T-helper 1 cell treated with Interleukin-12 subunit alpha and Interleukin-12 subunit beta and Interleukin-4 antibody, amounts not matched to agents 30 μg/mL and 1 μg/mL, for 36 hours (primary cell): ENCODE measurements around the gene ZNF454.

Experiments used
- H3K27ac Mint-ChIP-seq: one replicate; pipeline ENCODE4 v1.8.0; 2021; ENCODE audit warnings: mild to moderate bottlenecking, mixed read lengths
- H3K27me3 Mint-ChIP-seq: one replicate; pipeline ENCODE4 v1.8.0; 2021; ENCODE audit warnings: low read depth, mixed read lengths
- H3K36me3 Mint-ChIP-seq: one replicate; pipeline ENCODE4 v1.8.0; 2021; ENCODE audit warnings: low read depth, mixed read lengths
- H3K4me1 Mint-ChIP-seq: one replicate; pipeline ENCODE4 v1.8.0; 2021; ENCODE audit warnings: low read depth, mixed read lengths
- H3K4me3 Mint-ChIP-seq: one replicate; pipeline ENCODE4 v1.8.0; 2021; ENCODE audit warnings: mild to moderate bottlenecking, moderate library complexity, mixed read lengths
- H3K9me3 Mint-ChIP-seq: one replicate; pipeline ENCODE4 v1.8.0; 2021; ENCODE audit warnings: mixed read lengths

ZNF454 gene

DNA sequence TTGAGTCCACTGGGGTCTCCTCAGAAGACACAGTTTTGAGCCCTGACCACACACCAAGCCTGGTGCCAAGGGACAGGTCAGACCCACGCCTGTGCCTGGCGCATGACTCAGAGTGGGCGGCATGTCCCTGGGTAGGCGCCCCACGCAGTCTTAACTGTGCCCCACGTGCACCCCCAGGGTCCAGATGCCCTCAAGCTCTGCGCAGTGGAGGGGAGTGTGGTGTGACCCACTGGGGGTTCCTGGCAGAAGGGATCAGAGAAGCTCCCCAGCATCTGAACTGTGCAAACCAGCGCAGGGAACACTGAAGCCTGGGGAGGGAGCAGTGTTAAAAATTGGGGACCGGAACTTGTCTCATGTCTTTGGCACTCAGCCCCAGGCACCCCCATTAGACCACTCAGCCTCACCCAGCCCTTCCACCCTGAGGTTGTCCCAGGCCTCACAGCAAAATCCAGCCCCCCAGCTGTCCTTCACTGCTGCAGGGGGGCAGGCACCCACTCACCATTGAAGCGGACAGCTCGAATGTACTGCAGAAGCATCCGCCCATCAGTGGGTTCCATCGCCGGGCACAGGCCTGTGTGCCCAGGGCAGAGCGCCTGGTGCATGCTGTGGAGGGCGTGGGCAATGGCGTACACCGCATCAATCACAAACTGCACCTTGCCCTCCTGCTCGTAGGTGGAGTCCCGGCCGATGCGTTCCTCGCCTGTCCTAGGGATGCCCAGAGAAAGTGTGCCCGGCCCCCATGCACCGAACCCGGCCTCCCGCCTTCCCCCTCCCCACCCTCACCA is 47.6 kb downstream of the ZNF454 start:
- H3K27me3 Mint-ChIP-seq, result peaks cover 2% of the 10 kb centered on the region
- H3K4me3 Mint-ChIP-seq, result no peak overlapping the region
- H3K9me3 Mint-ChIP-seq, result peaks cover 43% of the 10 kb centered on the region
- H3K27ac Mint-ChIP-seq, result no peak overlapping the region
- H3K36me3 Mint-ChIP-seq, result peaks cover 2% of the 10 kb centered on the region
- no peaks in the 10 kb centered on the region for H3K4me1 Mint-ChIP-seq

DNA sequence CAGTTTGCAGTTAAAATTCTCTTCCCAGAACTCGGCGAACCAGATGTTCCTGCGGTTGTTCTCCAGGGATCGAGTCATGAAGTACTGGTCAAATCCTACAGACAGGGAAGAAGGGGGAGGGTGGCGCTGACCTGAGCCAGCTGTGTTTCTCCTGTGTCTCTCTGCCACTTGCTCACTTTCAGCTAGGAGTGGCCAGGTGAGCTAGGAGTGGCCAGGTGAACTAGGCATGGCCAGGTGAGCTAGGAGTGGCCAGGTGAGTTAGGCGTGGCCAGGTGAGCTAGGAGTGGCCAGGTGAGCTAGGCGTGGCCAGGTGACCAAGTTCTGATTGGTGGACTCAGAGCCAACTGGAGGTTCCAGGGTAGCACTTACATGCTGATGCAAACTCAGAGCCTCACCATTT is 48.3 kb downstream of the ZNF454 start:
- peaks cover 8% of the 10 kb centered on the region for H3K27me3 Mint-ChIP-seq
- no peaks in the 10 kb centered on the region for H3K4me1 Mint-ChIP-seq
- H3K36me3 Mint-ChIP-seq, result peaks cover 2% of the 10 kb centered on the region
- H3K4me3 Mint-ChIP-seq, result no peak overlapping the region
- H3K9me3 Mint-ChIP-seq, result peaks cover 41% of the 10 kb centered on the region
- H3K27ac Mint-ChIP-seq, result no peak overlapping the region

DNA sequence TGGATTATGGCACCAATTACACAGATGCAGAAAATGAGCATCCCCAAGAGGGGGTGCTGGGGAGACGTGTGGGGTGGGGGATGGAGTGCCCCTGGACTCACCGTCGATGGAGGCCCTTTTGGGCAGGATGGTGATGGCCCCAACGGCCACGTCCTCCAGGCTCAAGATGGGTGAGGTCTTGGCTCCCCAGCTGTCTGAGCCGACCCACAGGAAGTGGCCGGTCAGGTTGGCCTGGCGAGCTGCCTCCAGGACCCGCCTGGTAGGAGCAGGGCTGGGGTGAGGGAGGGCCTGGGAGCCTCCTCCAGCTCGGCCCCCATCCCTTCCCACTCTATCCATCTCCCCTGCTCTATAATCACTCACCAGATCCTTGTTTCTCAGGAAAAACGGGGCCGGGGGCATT is 49.5 kb downstream of the ZNF454 start:
- H3K36me3 Mint-ChIP-seq, result peaks cover 2% of the 10 kb centered on the region
- peaks cover 44% of the 10 kb centered on the region for H3K9me3 Mint-ChIP-seq
- H3K4me1 Mint-ChIP-seq, result no peaks in the 10 kb centered on the region
- peaks cover 11% of the 10 kb centered on the region for H3K27me3 Mint-ChIP-seq
- no peak overlapping the region for H3K4me3 Mint-ChIP-seq
- no peak overlapping the region for H3K27ac Mint-ChIP-seq

DNA sequence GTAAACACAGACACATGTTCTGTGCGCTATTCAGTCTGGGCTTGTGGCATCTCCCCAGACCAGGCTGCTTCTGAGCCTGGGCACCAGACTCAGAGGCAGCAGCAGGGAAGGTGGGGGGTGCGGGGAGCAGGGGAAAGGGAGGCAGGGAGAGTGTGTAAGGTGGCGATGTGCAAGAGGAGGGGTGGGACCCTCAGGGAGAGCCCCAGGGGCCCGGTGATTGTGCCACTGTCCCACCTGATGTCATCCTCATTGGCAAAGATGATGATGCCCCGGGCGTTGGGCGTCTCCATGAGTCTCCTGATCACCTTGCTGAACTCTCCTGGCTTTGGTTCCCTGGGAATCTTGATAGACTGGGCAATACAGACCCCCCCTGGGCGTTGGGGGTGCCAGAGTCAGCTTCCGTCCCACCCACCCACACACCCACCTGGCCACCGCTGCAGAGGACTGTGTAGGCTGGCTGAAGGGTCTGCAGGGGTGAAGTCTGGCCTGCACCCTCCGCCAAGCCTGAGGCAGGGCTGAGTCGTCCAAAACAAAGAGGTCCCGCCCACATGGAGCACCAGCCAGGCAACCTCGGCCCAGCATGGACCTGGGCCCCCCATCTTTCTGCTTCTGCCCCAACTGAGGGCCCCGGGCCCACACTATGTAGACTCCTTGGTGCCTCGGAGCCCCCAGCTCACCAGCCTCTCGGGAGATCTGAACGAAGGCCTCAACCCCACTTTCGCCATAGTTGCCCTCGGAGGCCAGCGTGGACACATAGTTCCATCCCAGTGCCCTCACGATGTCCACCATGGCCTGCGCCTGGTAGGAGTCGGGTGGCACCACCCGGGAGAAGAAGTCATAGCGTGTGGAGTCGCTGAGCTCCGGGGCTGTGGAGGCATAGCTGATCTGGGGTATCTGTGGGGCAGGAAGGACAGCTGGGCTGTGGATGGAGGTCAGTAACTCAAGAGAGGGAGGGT is 50.5 kb downstream of the ZNF454 start:
- peaks cover 2% of the 10 kb centered on the region for H3K36me3 Mint-ChIP-seq
- H3K27ac Mint-ChIP-seq, result no peak overlapping the region
- H3K4me3 Mint-ChIP-seq, result no peak overlapping the region
- peaks cover 47% of the 10 kb centered on the region for H3K9me3 Mint-ChIP-seq
- H3K4me1 Mint-ChIP-seq, result no peaks in the 10 kb centered on the region
- H3K27me3 Mint-ChIP-seq, result peaks cover 14% of the 10 kb centered on the region

DNA sequence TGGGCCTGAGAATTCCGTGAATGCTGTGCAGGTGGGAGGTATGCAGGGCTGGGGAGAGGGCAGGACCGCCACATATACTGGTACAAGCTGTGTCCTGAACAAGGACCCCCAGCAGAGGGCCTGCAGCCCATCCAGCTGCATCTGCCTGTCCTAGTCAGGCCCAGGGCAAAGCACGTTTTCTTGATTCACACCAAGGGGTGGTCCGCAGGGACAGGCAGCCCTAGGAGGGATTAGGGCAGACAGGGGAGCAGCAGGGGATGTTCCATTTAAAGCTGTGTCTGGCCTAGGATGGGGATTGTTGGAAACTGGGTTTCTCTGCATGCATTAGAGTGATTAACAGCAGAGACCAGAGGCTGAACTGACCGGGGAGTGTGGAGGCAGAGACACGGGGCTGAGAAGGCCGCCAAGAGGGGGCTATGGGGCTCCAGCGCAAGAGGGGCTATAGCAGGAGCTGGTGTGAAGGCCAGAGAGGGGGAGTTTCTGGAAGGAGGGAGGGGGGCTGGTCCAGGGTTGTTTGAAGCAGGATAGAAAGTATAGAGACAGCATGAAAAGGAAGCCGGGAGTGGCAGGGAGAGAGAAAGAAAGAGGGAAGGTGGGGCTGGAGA is 51.4 kb downstream of the ZNF454 start:
- Mint-ChIP-seq H3K27ac (no peak overlapping the region), H3K9me3 (peaks cover 46% of the 10 kb centered on the region), H3K4me3 (no peak overlapping the region), H3K4me1 (no peaks in the 10 kb centered on the region), H3K36me3 (peaks cover 2% of the 10 kb centered on the region), H3K27me3 (peaks cover 14% of the 10 kb centered on the region)

DNA sequence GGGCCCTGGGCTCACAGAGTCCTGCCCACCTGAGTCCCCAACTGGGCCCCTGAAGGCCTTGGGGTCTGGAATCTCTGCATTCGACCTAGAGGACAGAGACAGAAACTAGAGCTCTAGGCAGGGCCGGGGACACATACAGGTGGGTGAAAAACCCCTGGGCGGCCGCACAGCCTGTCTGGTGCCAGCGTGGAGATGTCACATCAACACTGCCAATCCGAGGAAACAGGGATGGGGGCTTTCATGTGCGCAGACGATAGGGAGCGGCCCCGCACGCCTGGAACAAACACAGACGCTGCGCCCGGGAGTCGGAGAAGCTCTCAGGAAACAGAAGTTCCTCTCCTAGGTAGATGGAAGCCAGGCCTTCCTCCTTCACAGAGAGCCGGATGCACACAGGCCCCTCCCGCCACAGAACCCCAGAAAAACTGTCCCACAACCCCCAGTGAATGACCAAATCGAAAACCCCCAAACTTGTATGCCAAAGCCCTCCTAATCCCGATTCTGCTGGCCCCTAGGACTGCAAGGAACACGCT is 52.3 kb downstream of the ZNF454 start:
- Mint-ChIP-seq H3K27ac (no peak overlapping the region), H3K27me3 (peaks cover 14% of the 10 kb centered on the region), H3K9me3 (peaks cover 40% of the 10 kb centered on the region), H3K4me1 (no peaks in the 10 kb centered on the region), H3K36me3 (no peaks in the 10 kb centered on the region), H3K4me3 (no peak overlapping the region)

DNA sequence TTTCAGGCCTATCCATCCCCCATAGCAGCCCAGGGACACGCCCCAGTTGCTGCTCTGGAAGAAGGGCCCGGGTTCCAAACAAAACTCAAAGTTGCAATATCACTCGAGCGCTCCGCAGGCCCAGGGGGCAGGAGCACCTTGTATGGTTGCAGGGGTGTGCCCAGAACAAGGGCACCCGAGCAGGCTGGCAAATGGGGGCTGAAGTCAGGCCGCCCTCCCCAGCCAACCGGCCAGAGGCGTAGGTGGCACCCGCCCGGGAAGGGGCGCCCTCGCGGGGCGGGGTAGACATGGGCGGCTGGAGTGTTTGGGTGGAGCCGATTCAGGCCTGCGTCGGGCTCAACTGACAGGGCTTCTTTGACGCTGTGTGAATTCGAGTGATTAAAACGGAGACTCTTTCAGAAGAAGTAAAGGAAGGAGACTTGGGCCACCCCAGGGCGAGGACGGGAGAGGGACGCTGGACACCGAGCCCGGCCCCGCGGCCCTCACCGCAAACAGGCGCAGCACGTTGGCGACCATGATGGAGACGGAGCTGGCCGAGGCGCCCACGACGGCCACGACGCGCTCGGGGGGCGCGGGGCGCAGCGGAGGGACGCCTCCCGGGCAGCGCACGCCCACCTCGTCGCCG is 53.1 kb downstream of the ZNF454 start:
- H3K4me3 Mint-ChIP-seq, result no peak overlapping the region
- no peak overlapping the region for H3K27ac Mint-ChIP-seq
- no peaks in the 10 kb centered on the region for H3K36me3 Mint-ChIP-seq
- peaks cover 43% of the 10 kb centered on the region for H3K9me3 Mint-ChIP-seq
- H3K4me1 Mint-ChIP-seq, result no peaks in the 10 kb centered on the region
- H3K27me3 Mint-ChIP-seq, result peaks cover 14% of the 10 kb centered on the region

DNA sequence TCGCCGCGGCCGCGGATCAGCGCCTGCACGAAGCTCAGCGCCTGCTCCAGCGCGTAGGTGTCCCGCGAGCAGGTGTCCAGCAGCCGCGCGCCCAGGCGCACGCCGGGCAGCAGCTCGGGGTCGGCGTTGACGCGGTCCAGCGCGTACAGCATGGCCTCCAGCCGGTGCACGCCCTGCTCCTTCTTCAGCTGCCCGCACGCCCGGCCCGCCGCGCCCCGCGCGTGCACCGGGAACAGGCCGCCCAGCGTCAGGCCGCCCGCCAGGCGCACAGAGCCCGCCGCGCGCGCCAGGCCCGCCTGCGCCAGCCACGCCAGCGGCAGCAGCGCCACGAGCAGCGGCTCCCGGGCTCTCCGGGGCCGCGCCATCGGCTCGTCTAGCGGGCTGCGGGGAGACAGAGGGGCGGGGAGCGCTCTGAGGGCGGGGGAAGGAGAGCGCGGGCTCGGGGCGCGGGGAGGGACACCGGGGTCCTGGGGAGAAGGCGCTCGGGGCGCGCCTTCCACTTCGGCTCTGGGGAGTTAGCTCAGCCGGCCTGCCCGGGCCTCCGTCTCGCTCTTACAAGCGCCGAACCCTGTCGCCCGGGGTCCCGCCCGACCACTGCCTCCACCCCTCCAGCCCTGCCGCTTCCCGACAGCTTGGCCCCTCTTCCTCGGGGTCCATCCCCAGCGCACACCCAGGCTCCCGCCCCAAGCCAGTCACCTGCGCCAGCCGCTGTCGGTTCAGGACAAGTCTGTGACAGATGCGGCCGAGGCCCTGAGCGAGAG is 53.8 kb downstream of the ZNF454 start, which contains the start of gene GRM6:
Gene GRM6 (minus strand): TSS at position 741 of the 761 bp plus-strand sequence. CDS start 376 bp downstream, at position 365.
- peaks cover 14% of the 10 kb centered on the region for H3K27me3 Mint-ChIP-seq

DNA sequence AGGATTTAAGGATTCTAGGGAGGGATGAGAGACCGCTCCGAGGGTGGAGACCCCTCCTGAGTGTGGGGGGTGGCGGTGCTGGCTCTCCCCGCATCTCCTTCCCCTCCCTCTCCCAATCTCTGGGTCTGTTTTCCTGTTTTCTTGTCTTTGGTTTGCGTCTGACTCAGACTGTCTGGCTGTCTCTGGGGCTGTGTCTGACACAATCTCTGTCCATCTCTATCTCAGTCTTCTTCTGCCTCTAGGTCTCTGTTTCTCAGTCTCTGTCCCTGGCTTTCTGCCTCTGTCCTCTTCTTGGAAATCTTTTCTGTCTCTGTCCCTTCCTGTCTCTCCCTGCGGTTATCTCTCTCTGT is 54.3 kb downstream of the ZNF454 start:
- H3K36me3 Mint-ChIP-seq, result no peaks in the 10 kb centered on the region
- H3K27ac Mint-ChIP-seq, result no peak overlapping the region
- peaks cover 33% of the 10 kb centered on the region for H3K9me3 Mint-ChIP-seq
- H3K4me3 Mint-ChIP-seq, result no peak overlapping the region
- H3K4me1 Mint-ChIP-seq, result no peaks in the 10 kb centered on the region
- H3K27me3 Mint-ChIP-seq, result peaks cover 14% of the 10 kb centered on the region

More for the DNA sequence above, 53.8 kb downstream of the ZNF454 start, which contains the start of gene GRM6:
- no peak within 1 kb of the TSS for H3K27ac Mint-ChIP-seq
- no peaks in the 10 kb centered on the region for H3K36me3 Mint-ChIP-seq
- no peak within 1 kb of the TSS for H3K4me3 Mint-ChIP-seq
- H3K9me3 Mint-ChIP-seq, result peaks cover 37% of the 10 kb centered on the region
- no peaks in the 10 kb centered on the region for H3K4me1 Mint-ChIP-seq

DNA sequence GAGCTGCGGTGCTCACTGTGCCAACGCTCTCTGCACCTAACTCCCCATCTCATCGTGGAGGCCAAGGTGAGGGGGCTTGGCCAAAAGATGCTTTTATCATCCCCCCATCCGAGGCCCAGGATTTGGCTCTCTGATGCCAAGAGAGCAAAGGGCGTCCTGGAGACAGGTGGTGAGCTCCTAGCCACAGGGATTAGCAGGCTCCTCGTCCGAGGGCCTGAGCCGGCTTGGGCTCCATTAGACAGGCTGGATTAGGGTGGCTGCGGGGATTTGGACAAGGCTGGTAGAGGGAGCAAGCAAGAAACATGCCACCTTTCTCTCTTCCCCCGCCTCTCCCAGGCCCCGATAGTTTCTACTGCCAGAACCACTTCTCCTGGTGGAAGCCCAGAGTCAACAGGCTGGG is 55.2 kb downstream of the ZNF454 start:
- H3K9me3 Mint-ChIP-seq, result peaks cover 37% of the 10 kb centered on the region
- no peak overlapping the region for H3K4me3 Mint-ChIP-seq
- H3K27ac Mint-ChIP-seq, result no peak overlapping the region
- peaks cover 14% of the 10 kb centered on the region for H3K27me3 Mint-ChIP-seq
- H3K36me3 Mint-ChIP-seq, result no peaks in the 10 kb centered on the region
- no peaks in the 10 kb centered on the region for H3K4me1 Mint-ChIP-seq

DNA sequence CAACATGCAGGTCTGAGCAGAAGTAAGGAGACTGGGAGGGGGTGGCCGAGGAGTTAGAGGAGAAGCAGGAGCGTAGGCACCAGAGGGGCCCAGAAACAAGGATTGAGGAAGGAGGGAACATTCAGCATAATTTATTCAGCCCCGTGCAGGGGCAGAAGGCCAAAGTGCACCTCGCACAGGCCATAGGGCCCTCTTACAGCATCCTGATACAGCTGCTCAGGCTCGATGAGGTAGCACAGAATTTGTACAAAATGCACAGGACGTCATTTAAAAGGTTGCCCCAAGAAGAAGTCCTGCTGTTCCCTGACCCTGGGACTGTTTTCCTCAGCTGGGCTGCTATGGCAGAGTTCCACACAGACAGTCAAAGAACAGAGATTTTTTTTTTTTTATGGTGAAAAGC is 56.2 kb downstream of the ZNF454 start:
- Mint-ChIP-seq H3K36me3 (no peaks in the 10 kb centered on the region), H3K9me3 (peaks cover 40% of the 10 kb centered on the region), H3K4me1 (no peaks in the 10 kb centered on the region), H3K27ac (no peak overlapping the region), H3K4me3 (no peak overlapping the region), H3K27me3 (peaks cover 14% of the 10 kb centered on the region)

DNA sequence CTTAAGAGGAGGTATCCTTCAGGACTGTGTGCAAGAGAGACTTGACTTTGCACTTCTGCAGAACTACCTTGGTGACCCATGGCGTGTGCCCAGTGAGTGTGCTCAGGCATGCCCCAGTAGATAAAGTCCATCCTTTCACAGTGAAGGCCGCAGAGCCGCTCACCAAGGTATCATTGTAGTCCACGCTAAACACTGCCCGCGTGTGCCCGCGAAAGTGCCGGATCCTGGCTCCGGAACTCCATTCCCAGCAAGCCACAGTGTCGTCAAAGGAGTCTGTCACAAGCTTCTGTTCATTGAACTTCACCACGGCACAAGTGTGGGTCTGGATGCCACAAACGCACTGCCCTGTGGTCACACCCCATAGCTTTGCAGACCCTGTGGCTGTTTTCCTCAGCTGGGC is 57.4 kb downstream of the ZNF454 start:
- H3K4me1 Mint-ChIP-seq, result no peaks in the 10 kb centered on the region
- H3K4me3 Mint-ChIP-seq, result no peak overlapping the region
- peaks cover 13% of the 10 kb centered on the region for H3K27me3 Mint-ChIP-seq
- H3K36me3 Mint-ChIP-seq, result no peaks in the 10 kb centered on the region
- peaks cover 40% of the 10 kb centered on the region for H3K9me3 Mint-ChIP-seq
- H3K27ac Mint-ChIP-seq, result no peak overlapping the region

DNA sequence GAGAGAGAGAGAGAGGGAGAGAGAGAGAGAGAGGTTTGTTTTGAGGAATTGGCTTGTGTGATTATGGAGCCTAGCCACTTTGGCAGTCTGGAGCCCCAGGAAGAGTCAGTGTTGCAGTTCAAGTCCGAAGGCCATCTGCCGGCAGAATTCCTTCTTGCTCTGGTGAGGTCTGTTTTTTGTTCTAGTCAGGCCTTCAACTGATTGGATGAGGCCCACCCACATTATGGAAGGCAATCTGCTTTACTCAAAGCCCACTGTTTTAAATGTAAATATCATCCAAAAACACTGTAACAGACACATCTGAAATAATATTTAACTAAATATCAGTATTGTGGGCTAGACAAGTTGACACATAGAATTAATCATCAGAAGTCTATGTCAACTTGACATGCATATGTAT is 65.6 kb downstream of the ZNF454 start:
- no peak overlapping the region for H3K4me3 Mint-ChIP-seq
- H3K4me1 Mint-ChIP-seq, result no peaks in the 10 kb centered on the region
- no peaks in the 10 kb centered on the region for H3K27me3 Mint-ChIP-seq
- H3K9me3 Mint-ChIP-seq, result peaks cover 42% of the 10 kb centered on the region
- H3K36me3 Mint-ChIP-seq, result no peaks in the 10 kb centered on the region
- no peak overlapping the region for H3K27ac Mint-ChIP-seq
